NCI-H526 (cell line): ENCODE results near the gene CYP4F8.
"Not testable (repeated sequence)": the region's sequence is repeated elsewhere in the genome, so short reads cannot be mapped to it uniquely, and the experiment has no call there.

Experiments
- DNase-seq, 2 experiments: peaks; one replicate each; lab custom pipeline; 2025; lab: John Stamatoyannopoulos, UW

Gene CYP4F8

GRCh38 chr19:15644066-15644741, 29.2 kb downstream of the CYP4F8 start:
- DNase-seq, result no peak

DNA sequence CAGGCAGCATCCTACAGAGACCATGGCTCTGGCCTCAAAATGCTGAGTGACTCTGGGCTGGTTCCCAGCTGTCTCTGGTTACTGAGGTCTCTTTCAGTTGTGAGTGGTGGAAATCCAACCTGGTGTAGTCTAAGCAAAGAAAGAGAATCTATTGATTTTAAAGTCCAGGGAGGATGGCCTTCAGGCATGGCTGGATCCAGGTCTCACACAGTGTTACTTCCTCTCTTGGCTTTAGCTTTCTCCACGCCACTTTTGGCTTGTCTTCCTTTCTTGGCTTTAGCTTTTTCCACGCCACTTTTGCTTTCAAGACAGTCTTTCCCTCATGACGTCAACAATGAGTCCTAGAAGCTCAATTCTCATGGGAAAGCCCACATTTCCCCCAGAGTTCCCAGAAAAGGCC, 29.8 kb downstream of the CYP4F8 start:
- no peak for DNase-seq

DNA sequence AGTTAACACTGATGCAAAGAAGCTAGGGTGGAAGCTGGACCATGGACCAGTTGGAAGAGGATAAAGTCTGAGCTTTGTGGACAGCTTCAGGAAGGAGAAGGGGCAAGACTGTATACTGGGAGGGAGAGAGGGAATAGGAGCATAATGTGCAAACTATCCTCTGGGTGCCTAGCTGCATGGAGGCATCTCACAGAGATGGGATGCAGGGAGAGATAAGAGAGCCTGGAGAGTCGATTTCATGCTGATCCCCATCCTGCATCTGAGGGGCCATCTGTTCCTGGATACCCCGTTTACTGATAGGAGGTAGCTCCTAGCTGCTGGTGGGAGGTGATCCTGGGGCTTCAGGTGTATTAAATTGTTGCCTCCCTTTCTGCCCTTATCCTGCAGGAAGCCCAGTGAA, 34.5 kb downstream of the CYP4F8 start:
- no peak for DNase-seq

DNA sequence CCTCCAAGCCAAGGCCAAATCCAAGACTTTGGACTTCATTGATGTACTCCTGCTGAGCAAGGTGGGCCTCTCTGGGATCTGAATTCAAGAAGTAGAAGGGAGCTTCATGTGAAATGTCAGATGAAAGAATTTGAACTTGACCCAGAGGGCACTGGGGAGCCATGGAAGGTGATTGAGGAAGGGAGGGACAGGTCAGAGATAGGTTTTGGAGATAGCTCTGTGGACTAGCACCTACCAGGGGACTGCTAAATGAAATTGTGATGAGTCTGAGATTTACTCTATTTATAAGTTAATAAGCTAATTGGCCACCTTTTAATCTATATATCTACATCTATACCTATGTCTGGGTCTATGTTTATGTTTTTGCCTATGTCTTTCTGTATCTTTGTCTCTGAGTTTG, 35.1 kb downstream of the CYP4F8 start:
- not testable (repeated sequence) for DNase-seq

- DNase-seq, result no peak
Observed at GRCh38 chr19:15651791-15652190, 36.8 kb downstream of the CYP4F8 start.

DNA sequence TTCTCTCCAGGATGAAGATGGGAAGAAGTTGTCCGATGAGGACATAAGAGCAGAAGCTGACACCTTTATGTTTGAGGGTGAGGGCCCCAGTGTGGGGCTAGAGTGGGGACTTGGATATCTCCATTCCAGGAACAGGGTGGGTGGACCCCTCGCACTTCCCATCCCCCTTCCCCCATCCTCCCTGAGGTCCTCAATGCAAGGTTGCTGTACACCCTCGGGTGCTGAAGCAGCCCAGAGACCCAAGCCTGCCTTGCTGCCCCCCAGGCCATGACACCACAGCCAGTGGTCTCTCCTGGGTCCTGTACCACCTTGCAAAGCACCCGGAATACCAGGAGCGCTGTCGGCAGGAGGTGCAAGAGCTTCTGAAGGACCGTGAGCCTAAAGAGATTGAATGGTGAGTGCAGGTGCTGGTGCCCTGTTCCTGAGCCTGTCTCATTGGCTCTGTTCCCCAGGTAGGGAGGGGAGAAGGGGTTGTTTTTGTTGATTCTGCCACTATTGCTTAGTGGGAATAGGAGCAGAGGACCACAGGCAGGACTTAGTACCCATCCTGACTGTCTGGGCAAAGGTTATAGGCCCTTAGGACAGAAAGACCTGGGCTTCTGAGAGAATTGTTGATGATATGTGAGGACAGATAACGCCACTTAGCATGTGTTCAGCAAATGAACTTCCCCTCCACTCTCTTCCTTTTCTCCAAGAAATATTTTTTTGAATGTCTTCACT, 37.7 kb downstream of the CYP4F8 start:
- DNase-seq, result no peak

DNA sequence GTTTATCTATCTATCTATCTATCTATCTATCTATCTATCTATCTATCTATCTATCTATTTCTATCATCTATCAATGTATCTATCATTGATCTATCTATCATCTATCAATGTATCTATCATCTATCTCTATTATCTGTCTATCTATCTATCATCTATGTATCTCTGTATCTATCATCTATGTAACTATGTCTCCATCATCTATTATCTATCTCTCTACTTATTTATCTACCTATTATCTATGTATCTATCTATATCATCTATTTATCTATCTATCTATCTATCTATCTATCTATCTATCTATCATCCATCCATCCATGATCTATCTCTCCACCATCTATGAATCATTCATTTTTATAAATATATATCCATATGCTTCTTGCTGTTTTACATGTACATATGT, 41.4 kb downstream of the CYP4F8 start:
- no peak for DNase-seq

GRCh38 chr19:15663247-15663646, 48.2 kb downstream of the CYP4F8 start:
- no peak for DNase-seq

- DNase-seq, result no peak
Observed at GRCh38 chr19:15666186-15666585, 51.2 kb downstream of the CYP4F8 start.

DNA sequence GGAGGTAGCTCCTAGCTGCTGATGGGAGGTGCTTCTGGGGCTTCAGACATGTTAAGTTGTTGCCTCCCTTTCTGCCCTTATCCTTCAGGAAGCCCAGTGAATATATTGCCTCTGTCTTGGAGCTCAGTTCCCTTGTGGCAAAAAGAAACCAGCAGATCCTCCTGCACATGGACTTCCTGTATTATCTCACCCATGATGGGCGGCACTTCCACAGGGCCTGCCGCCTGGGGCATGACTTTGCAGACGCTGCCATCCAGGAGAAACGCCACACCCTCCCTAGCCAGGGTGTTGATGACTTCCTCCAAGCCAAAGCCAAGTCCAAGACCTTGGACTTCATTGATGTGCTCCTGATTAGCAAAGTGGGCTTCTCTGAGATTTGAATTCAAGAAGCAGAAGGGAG, 51.9 kb downstream of the CYP4F8 start:
- no peak for DNase-seq

DNA sequence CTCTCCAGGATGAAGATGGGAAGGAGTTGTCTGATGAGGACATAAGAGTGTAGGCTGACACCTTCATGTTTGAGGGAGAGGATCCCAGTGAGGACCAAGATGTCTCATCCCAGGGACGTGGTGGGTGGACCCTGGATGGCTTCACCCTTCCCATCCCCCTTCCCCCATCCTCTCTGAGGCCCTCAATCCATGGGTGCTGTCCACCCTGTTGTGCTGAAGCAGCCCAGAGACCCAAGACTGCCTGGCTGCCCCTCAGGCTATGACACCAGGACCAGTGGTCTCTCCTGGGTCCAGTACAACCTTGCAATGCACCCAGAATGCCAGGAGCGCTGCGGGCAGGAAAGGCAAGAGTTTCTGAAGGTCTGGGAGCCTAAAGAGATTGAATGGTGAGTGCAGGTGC, 54.4 kb downstream of the CYP4F8 start:
- no peak for DNase-seq

DNA sequence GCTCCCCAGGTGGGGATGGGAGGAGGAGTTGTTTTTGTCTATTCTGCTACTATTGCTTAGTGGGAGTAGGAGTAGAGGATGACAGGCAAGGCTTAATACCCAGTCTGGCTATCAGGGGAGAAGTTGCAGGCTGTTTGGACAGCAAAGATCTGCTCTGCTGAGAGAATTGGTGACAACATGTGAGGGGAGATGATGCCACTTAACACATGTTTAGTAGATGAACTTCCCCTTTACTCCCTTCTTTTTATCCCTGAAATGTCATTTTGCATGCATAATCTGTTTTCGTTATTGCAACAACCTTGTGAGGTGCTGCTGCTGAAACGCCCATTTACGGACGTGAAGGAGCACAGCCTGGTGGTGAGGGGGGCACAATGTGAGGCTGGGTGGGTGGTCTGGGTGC, 54.9 kb downstream of the CYP4F8 start:
- no peak for DNase-seq

DNA sequence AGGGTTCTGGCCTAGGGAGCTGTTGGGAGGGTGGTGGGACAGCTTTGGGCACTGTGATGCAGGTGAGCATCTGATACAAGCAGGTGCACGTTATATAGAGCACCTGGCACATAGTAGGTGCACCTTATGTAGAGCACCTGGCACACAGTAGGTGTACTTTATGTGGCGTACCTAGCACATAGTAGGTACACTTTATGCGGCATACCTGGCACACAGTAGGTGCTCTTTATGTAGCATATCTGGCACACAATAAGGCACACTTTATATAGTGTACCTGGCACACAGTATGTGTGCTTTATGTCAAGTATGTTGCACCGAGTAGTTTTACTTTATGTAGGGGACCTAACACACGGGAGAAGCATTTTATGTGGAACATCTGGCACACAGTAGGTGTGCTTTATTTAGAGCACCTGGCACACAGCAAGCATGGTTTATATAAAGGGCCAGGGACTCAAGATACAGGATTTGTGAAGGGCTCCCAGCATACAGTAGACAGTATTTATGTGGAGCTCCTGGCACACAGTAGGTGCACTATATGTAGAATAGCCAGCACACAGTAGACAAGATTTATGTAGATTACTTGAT, 56.3 kb downstream of the CYP4F8 start:
- no peak for DNase-seq

GRCh38 chr19:15671891-15672579, 57.0 kb downstream of the CYP4F8 start:
- DNase-seq, result no peak

- DNase-seq, result no peak
Observed at GRCh38 chr19:15672580-15673175, 57.7 kb downstream of the CYP4F8 start, which contains the start of gene CYP4F12. Gene CYP4F12 (plus strand): TSS chr19:15673087. CDS start chr19:15673530, 443 bp downstream.

- no peak for DNase-seq
Observed at GRCh38 chr19:15673176-15673654, 58.2 kb downstream of the CYP4F8 start.

DNA sequence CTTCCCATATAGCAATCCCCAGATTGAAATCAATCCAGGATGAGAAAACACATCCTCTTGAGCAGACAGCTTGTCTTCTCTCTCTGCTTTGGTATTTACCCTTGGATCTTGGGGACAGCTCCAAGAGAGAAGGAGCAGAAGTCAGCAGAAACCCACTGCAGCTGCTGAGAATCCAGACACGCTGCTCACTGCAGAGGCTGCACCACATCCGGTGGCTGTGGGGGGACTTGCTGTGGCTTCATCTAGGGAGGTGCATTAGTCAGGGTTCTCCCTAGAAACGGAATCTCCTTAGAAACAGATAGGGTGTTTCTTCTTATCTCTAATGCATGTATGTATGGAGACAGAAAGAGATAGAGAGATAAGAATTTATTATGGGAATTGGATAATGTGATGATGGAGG, 60.5 kb downstream of the CYP4F8 start:
- no peak for DNase-seq

DNA sequence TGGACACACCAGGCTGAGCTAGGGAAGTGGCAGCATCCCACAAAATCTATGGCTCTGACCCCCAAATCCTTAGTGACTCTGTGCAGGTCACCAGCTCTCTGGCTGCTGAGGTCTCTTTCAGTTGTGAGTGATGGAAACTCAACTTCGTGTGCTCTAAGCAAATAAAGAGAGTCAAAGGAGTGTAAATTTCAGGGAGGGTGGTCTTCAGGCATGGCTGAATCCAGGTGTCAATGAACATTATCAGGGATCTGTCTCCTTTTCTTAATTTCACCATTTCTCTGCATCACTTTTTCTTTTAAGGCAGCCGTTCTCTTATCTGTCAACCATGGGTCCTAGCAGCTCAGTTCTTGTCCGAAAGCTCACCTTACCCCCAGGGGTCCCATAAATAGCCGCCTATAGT, 64.1 kb downstream of the CYP4F8 start:
- no peak for DNase-seq

- not testable (repeated sequence) for DNase-seq
Observed at GRCh38 chr19:15679865-15680264, 64.8 kb downstream of the CYP4F8 start.
